HG03565 (cell line): Measurements from ENCODE around the gene PAXX.
A peak's percentile ranks its signal among the peaks of the same experiment; 100 is the strongest.
"Not testable (repeated sequence)": the region's sequence is repeated elsewhere in the genome, so short reads cannot be mapped to it uniquely, and the experiment has no call there.

Experiments
- ATAC-seq: cut with Tn5 transposase; IDR thresholded peaks from one replicate; pipeline ENCODE4 v1.9.1; 2021; ENCODE audit warnings: mild to moderate bottlenecking, moderate library complexity; ENCODE audit not compliant: unreplicated experiment

The PAXX gene

GRCh38 chr9:137029058-137029936 is 37.1 kb downstream of the PAXX start:
- peak; percentile 33 for ATAC-seq

GRCh38 chr9:137030006-137030405 is 37.8 kb downstream of the PAXX start:
- ATAC-seq: no peak

- ATAC-seq: no peak
Observed at GRCh38 chr9:137030538-137031527, 38.6 kb downstream of the PAXX start.

- ATAC-seq: no peak
Observed at GRCh38 chr9:137031904-137032640, 39.9 kb downstream of the PAXX start, which contains the start of gene FUT7. FUT7 (minus strand) TSS chr9:137032088; CDS start chr9:137031991, 97 bp downstream.

GRCh38 chr9:137032858-137033257 is 40.6 kb downstream of the PAXX start:
- ATAC-seq: no peak

GRCh38 chr9:137033481-137033880 is 41.3 kb downstream of the PAXX start:
- not testable (repeated sequence) for ATAC-seq

- ATAC-seq: no peak
Observed at GRCh38 chr9:137034039-137034708, 42.0 kb downstream of the PAXX start.

GRCh38 chr9:137034709-137035506 is 42.7 kb downstream of the PAXX start:
- ATAC-seq: no peak

GRCh38 chr9:137035507-137035834 is 43.2 kb downstream of the PAXX start:
- ATAC-seq: no peak

GRCh38 chr9:137035937-137036336 is 43.7 kb downstream of the PAXX start:
- no peak for ATAC-seq

- no peak for ATAC-seq
Observed at GRCh38 chr9:137037035-137037434, 44.8 kb downstream of the PAXX start.

- ATAC-seq: no peak
Observed at GRCh38 chr9:137037483-137037882, 45.3 kb downstream of the PAXX start.

- no peak for ATAC-seq
Observed at GRCh38 chr9:137038916-137039315, 46.7 kb downstream of the PAXX start.

- no peak for ATAC-seq
Observed at GRCh38 chr9:137039611-137040366, 47.6 kb downstream of the PAXX start.

- ATAC-seq: no peak
Observed at GRCh38 chr9:137040568-137040967, 48.3 kb downstream of the PAXX start.

- ATAC-seq: no peak
Observed at GRCh38 chr9:137041124-137041523, 48.9 kb downstream of the PAXX start.

GRCh38 chr9:137042751-137043727 is 50.8 kb downstream of the PAXX start:
- ATAC-seq: no peak
